Measurements from ENCODE around the gene VRK1. TPM values are rescaled to one million over a fixed set of nuclear protein-coding genes. Genes with fewer than 3 reads are reported as not detected.

VRK1 gene
- total RNA-seq, 4 donors from 2014 or later: 7.1 to 19.2 (median 8.5) TPM

- no peak for TF ChIP-seq CTCF (IDR thresholded peaks at IDR 0.05)
- DNase-seq (ENCODE audit: low spot score) (no peak), ATAC-seq (ENCODE audit: low FRiP score) (no peak)
These were observed 20.8 kb downstream of the VRK1 start for GRCh38 chr14:96817750-96818666.

- DNase-seq (ENCODE audit: low spot score): no peak
- no peak for ATAC-seq (ENCODE audit: low FRiP score)
- no peak for TF ChIP-seq CTCF (IDR thresholded peaks at IDR 0.05)
These were observed 24.3 kb downstream of the VRK1 start for GRCh38 chr14:96821501-96821900.

- DNase-seq (ENCODE audit: low spot score): no peak
- no peak for ATAC-seq (ENCODE audit: low FRiP score)
- TF ChIP-seq CTCF (IDR thresholded peaks at IDR 0.05): no peak
These were observed 26.5 kb downstream of the VRK1 start for GRCh38 chr14:96823652-96824051.

GRCh38 chr14:96824283-96824682, 27.1 kb downstream of the VRK1 start:
- no peak for DNase-seq (ENCODE audit: low spot score)
- ATAC-seq (ENCODE audit: low FRiP score): no peak

GRCh38 chr14:96826818-96827217, 29.6 kb downstream of the VRK1 start:
- DNase-seq (ENCODE audit: low spot score): no peak
- TF ChIP-seq CTCF (IDR thresholded peaks at IDR 0.05): no peak
- no peak for ATAC-seq (ENCODE audit: low FRiP score)

More at GRCh38 chr14:96824283-96824682, 27.1 kb downstream of the VRK1 start:
- no peak for TF ChIP-seq CTCF (IDR thresholded peaks at IDR 0.05)

GRCh38 chr14:96827290-96827689, 30.1 kb downstream of the VRK1 start:
- ATAC-seq (ENCODE audit: low FRiP score) (no peak), DNase-seq (ENCODE audit: low spot score) (no peak)
- TF ChIP-seq CTCF (IDR thresholded peaks at IDR 0.05): no peak

GRCh38 chr14:96829791-96830190, 32.6 kb downstream of the VRK1 start:
- ATAC-seq (ENCODE audit: low FRiP score) (no peak), DNase-seq (ENCODE audit: low spot score) (no peak)
- no peak for TF ChIP-seq CTCF (IDR thresholded peaks at IDR 0.05)

Data from omental fat pad (tissue), 4 donors.